Adipose tissue (tissue), 3 donors: ENCODE results near the gene C2orf92. TPM values are rescaled to one million over a fixed set of nuclear protein-coding genes. Genes with fewer than 3 reads are reported as not detected.

Experiments used
- polyA plus RNA-seq, 3 donors: library from polyadenylated mRNA; stranded (reverse); fragments of 200-250 nt; gene quantifications; one replicate each; pipeline ENCODE4 v1.2.3, GENCODE V29; 2013
- donor health status: healthy with polysubstance abuse.
- donor health status: Bipolar disorder and iron deficiency.
- donor health status: healthy.

The C2orf92 gene
- polyA plus RNA-seq, 3 donors: 3.7 to 9.7 (median 4.3) TPM

Other genes with a start within 250 kb of the C2orf92 start
- gene ANKRD36B, start 79.8 kb upstream of the C2orf92 start, polyA plus RNA-seq: 10 to 100 TPM in 1 of 3 donors, 1 to 10 TPM in 2; 2.4 to 12.5 (median 2.8) TPM
- gene COX5B, start 23.7 kb upstream of the C2orf92 start, polyA plus RNA-seq: 100 to 1,000 TPM; 192 to 501 (median 281) TPM
- gene ACTR1B, start 5.7 kb upstream of the C2orf92 start, polyA plus RNA-seq: 10 to 100 TPM; 55.3 to 79.7 (median 56.1) TPM
- 1 to 10 TPM in 2 of 3 donors, under 1 TPM in 1; 0.56 to 4.1 (median 3.0) TPM for gene ZAP70, start 43.9 kb downstream of the C2orf92 start, polyA plus RNA-seq